ENCODE results near the gene CLDN22. TPM values are rescaled to one million over a fixed set of nuclear protein-coding genes. Genes with fewer than 3 reads are reported as not detected.
A peak's percentile ranks its signal among the peaks of the same experiment; 100 is the strongest.

Gene CLDN22
- polyA plus RNA-seq (2013, experiment 1 of 2; ENCODE audit: insufficient read length) = 0.31 TPM
- polyA plus RNA-seq (2013, experiment 2 of 2; ENCODE audit: insufficient read length) = 0.43 TPM

GRCh38 chr4:183320211-183321059 lies at the start of gene CLDN22:
CLDN22 (minus strand) TSS chr4:183320276; CDS start chr4:183320218, 58 bp downstream.
- DNase-seq = no peak

- DNase-seq = no peak
Observed at GRCh38 chr4:183369073-183369472, 49.0 kb upstream of the CLDN22 start.

- DNase-seq = no peak
Observed at GRCh38 chr4:183366206-183366835, 46.2 kb upstream of the CLDN22 start.

GRCh38 chr4:183364025-183364424 lies 43.9 kb upstream of the CLDN22 start:
- no peak for DNase-seq

GRCh38 chr4:183362916-183363542 lies 43.0 kb upstream of the CLDN22 start:
- DNase-seq = peak; percentile 21

- no peak for DNase-seq
Observed at GRCh38 chr4:183362036-183362435, 42.0 kb upstream of the CLDN22 start.

GRCh38 chr4:183360161-183360919 lies 40.3 kb upstream of the CLDN22 start:
- peak; percentile 68 for DNase-seq

GRCh38 chr4:183358215-183358755 lies 38.2 kb upstream of the CLDN22 start:
- no peak for DNase-seq

GRCh38 chr4:183356931-183357675 lies 37.0 kb upstream of the CLDN22 start:
- no peak for DNase-seq

- DNase-seq = no peak
Observed at GRCh38 chr4:183356173-183356830, 36.2 kb upstream of the CLDN22 start.

GRCh38 chr4:183355405-183355804 lies 35.3 kb upstream of the CLDN22 start:
- DNase-seq = peak; percentile 71

GRCh38 chr4:183354219-183354618 lies 34.1 kb upstream of the CLDN22 start:
- no peak for DNase-seq

GRCh38 chr4:183353557-183353956 lies 33.5 kb upstream of the CLDN22 start:
- DNase-seq = no peak

- no peak for DNase-seq
Observed at GRCh38 chr4:183352546-183352945, 32.5 kb upstream of the CLDN22 start.

- peak; percentile 67 for DNase-seq
Observed at GRCh38 chr4:183350317-183351071, 30.4 kb upstream of the CLDN22 start.

- DNase-seq = peak; percentile 97
Observed at GRCh38 chr4:183349673-183350072, 29.6 kb upstream of the CLDN22 start.

- peak; percentile 98 for DNase-seq
Observed at GRCh38 chr4:183348706-183349659, 28.9 kb upstream of the CLDN22 start.

GRCh38 chr4:183348136-183348535 lies 28.1 kb upstream of the CLDN22 start:
- DNase-seq = no peak

- DNase-seq = peak; percentile 63
Observed at GRCh38 chr4:183347566-183347965, 27.5 kb upstream of the CLDN22 start.
